A549 (cell line): Measurements from ENCODE around the gene GNG8. TPM values are rescaled to one million over a fixed set of nuclear protein-coding genes. Genes with fewer than 3 reads are reported as not detected.

ENCODE experiments used
- ATAC-seq, 2 experiments: fragments of 200-7000 bp in 1 of 2; fragments of >200 bp in 1 of 2; cut with Nextera tagmentation in 1 of 2; cut with Tn5 transposase in 1 of 2; 3 replicates each; pipeline versions ENCODE4 v1.8.0 to v1.9.1; 2018 to 2020; ENCODE audit warnings: mild to moderate bottlenecking in 1 of 2, moderate library complexity in 1 of 2
- CTCF ChIA-PET: fragments of 300-600 bp; sonication (Branson Sonifier 250); formaldehyde crosslinking; extraction: SDS; loops from one replicate; lab custom pipeline; 2021; ENCODE audit warnings: antibody characterized with exemption, inconsistent platforms; lab: Yijun Ruan, JAX
- POLR2A ChIA-PET: fragments of 350-600 bp; formaldehyde crosslinking; extraction: SDS; loops from one replicate; lab custom pipeline; 2021; ENCODE audit warnings: antibody characterized with exemption, inconsistent platforms; lab: Yijun Ruan, JAX
- DNase-seq, 2 experiments: peaks; one replicate each; pipeline versions ENCODE4 v3.0.0 to v3.0.0-alpha.2; 2011 to 2016; ENCODE audit warnings: low read depth in 1 of 2, low spot score in 1 of 2
- FAIRE-seq: peaks from 2 replicates; lab custom pipeline; 2011; peaks lifted over from hg19 to GRCh38; lab: Jason Lieb, UNC
- H3K27ac ChIP-seq, 2 experiments: fragments of >200 bp; sonication (Bioruptor Twin); formaldehyde crosslinking; 3 replicates each; pipeline ENCODE4 v1.5.1; 2016 to 2017
- H3K4me1 ChIP-seq: fragments of >200 bp; sonication (Bioruptor Twin); formaldehyde crosslinking; 3 replicates; pipeline ENCODE4 v1.6.1; 2016
- H3K4me2 ChIP-seq: fragments of >200 bp; sonication (Bioruptor Twin); formaldehyde crosslinking; 3 replicates; pipeline ENCODE4 v1.6.1; 2016
- H3K4me3 ChIP-seq: fragments of >200 bp; sonication (Bioruptor Twin); formaldehyde crosslinking; 3 replicates; pipeline ENCODE4 v1.5.1; 2016
- H3K9me3 ChIP-seq: fragments of >200 bp; sonication (Bioruptor Twin); formaldehyde crosslinking; 3 replicates; pipeline ENCODE4 v1.6.1; 2016
- ATOH8 ChIP-seq: fragments of 250-450 bp; sonication (Bioruptor Pico); IDR thresholded peaks from 2 replicates; pipeline ENCODE4 v1.5.0; 2020; ENCODE audit warnings: low read depth, mild to moderate bottlenecking, moderate library complexity
- BCL3 ChIP-seq: fragments of >200 bp; sonication (Bioruptor Twin); formaldehyde crosslinking; IDR thresholded peaks from 3 replicates; pipeline ENCODE4 v1.6.1; 2016
- BHLHE40 ChIP-seq: IDR thresholded peaks from 2 replicates; pipeline ENCODE4 v1.6.1; 2012; ENCODE audit warnings: low read depth, low read length, inconsistent platforms
- CBX8 ChIP-seq: fragments of 200-600 bp; sonication (generic); IDR thresholded peaks from 2 replicates; pipeline ENCODE4 v1.6.1; 2016
- CTCF ChIP-seq: fragments of >200 bp; sonication (Bioruptor Twin); formaldehyde crosslinking; IDR thresholded peaks from 3 replicates; pipeline ENCODE4 v1.5.1; 2016
- EHMT2 ChIP-seq: fragments of 200-600 bp; sonication (generic); IDR thresholded peaks from 2 replicates; pipeline ENCODE4 v1.6.1; 2016; ENCODE audit warnings: antibody characterized with exemption, low read depth, mild to moderate bottlenecking, moderate library complexity
- FOSB ChIP-seq: fragments of 250-450 bp; sonication (Bioruptor Pico); IDR thresholded peaks from 2 replicates; pipeline ENCODE4 v1.5.0; 2020; ENCODE audit warnings: mild to moderate bottlenecking, moderate library complexity
- HDAC2 ChIP-seq: fragments of 200-600 bp; sonication (generic); IDR thresholded peaks from 2 replicates; pipeline ENCODE4 v1.6.1; 2016
- HES2 ChIP-seq: fragments of >200 bp; sonication (Bioruptor Twin); formaldehyde crosslinking; IDR thresholded peaks from 2 replicates; pipeline ENCODE4 v1.6.1; 2016
- HEYL ChIP-seq: fragments of 250-450 bp; sonication (Bioruptor Pico); IDR thresholded peaks from 2 replicates; pipeline ENCODE4 v1.8.0; 2021; ENCODE audit warnings: mild to moderate bottlenecking, moderate library complexity
- JUN ChIP-seq, 2 experiments: fragments of >200 bp; sonication (Bioruptor Twin); formaldehyde crosslinking; IDR thresholded peaks; 2 replicates in 1 of 2; 3 replicates in 1 of 2; pipeline ENCODE4 v1.6.1; 2016 to 2017
- MAX ChIP-seq: IDR thresholded peaks from 2 replicates; pipeline ENCODE4 v1.6.1; 2012
- NPAS2 ChIP-seq: fragments of 250-450 bp; sonication (Bioruptor Pico); IDR thresholded peaks from 2 replicates; pipeline ENCODE4 v1.8.0; 2022; ENCODE audit warnings: mild to moderate bottlenecking, moderate library complexity, borderline replicate concordance
- POLR2AphosphoS2 ChIP-seq: conservative IDR thresholded peaks from 2 replicates; pipeline ENCODE4 v1.6.1; 2012; ENCODE audit warnings: low read length, improper control_type of control experiment, inconsistent platforms
- RAD21 ChIP-seq, 2 experiments: fragments of >200 bp in 1 of 2; sonication (Bioruptor Twin) in 1 of 2; formaldehyde crosslinking in 1 of 2; IDR thresholded peaks in 1 of 2; conservative IDR thresholded peaks in 1 of 2; 2 replicates in 1 of 2; 3 replicates in 1 of 2; pipeline ENCODE4 v1.6.1; 2012 to 2018; ENCODE audit warnings: inconsistent platforms in 1 of 2
- RARB ChIP-seq: fragments of 250-450 bp; sonication (Bioruptor Pico); IDR thresholded peaks from 2 replicates; pipeline ENCODE4 v1.8.0; 2021; ENCODE audit warnings: mild to moderate bottlenecking, moderate library complexity
- RCOR1 ChIP-seq: fragments of 150-350 bp; IDR thresholded peaks from 2 replicates; pipeline ENCODE4 v1.6.1; 2014; ENCODE audit warnings: antibody characterized with exemption, low read length, low read depth
- REST ChIP-seq: fragments of 200-600 bp; sonication (generic); IDR thresholded peaks from 2 replicates; pipeline ENCODE4 v1.6.1; 2016; ENCODE audit warnings: antibody characterized with exemption, mild to moderate bottlenecking, moderate library complexity
- RFX5 ChIP-seq: fragments of 450-650 bp; IDR thresholded peaks from 2 replicates; pipeline ENCODE4 v1.7.1; 2014; ENCODE audit warnings: antibody characterized with exemption, mild to moderate bottlenecking, moderate library complexity
- SMC3 ChIP-seq: fragments of >200 bp; sonication (Bioruptor Twin); formaldehyde crosslinking; IDR thresholded peaks from 3 replicates; pipeline ENCODE4 v1.6.1; 2018; ENCODE audit warnings: inconsistent platforms
- SREBF2 ChIP-seq: fragments of 450-650 bp; IDR thresholded peaks from 2 replicates; pipeline ENCODE4 v1.6.1; 2014; ENCODE audit warnings: mild to moderate bottlenecking, moderate library complexity
- USF2 ChIP-seq: fragments of 450-650 bp; IDR thresholded peaks from 2 replicates; pipeline ENCODE4 v1.6.1; 2014; ENCODE audit warnings: antibody characterized with exemption
- WGBS: methylation state at CpG from one replicate; pipeline ENCODE4 v1.1.6; 2017; ENCODE audit errors: missing lambda C conversion rate; 5-methylcytosine and 5-hydroxymethylcytosine counted together
- polyA plus RNA-seq, 4 experiments: library from polyadenylated mRNA; depleted of rRNA in 3 of 4; stranded (reverse); fragments of >200 nt; fragmentation: RNase III in 1 of 4; extraction: RNeasy Plus Mini Kit Qiagen cat#74134 plus additional on column Dnase treatment in 1 of 4; gene quantifications; 2 replicates in 3 of 4; 3 replicates in 1 of 4; pipeline ENCODE4 v1.2.3, GENCODE V29; 2011 to 2017

Gene GNG8
- polyA plus RNA-seq, 2 of the 4 experiments (the other 2 are of a cell fraction), result not detected

GRCh38 chr19:46616631-46617322, 19.2 kb downstream of the GNG8 start:
- Histone ChIP-seq H3K4me3 (no peak overlapping the region), H3K4me2 (no peak overlapping the region), H3K9me3 (no peaks in the 10 kb centered on the region), H3K27ac (no peak overlapping the region), H3K4me1 (0 out of 3 replicates have a peak, but pooled peaks cover 8% of the 10 kb centered on the region)
- FAIRE-seq, result no peak
- ChIA-PET CTCF (interaction anchor here (0.7 to 34.1 kb wide), 27 partner anchors 7 to 306 kb away, joined by 3 to 737 read pairs (median 5); partner anchors contain the start of genes CALM3, DACT3, GNG8 and PTGIR), POLR2A (interaction anchor here (0.5 to 1.5 kb wide), 4 partner anchors 16 to 526 kb away, joined by 3 to 10 read pairs (median 3); partner anchors contain the start of gene CALM3)
- peak; percentile 89 to 91 for ATAC-seq
- DNase-seq, result peak; percentile 77 to 96
- peak; percentile 76 for TF ChIP-seq SMC3
- no peak for TF ChIP-seq EHMT2
- TF ChIP-seq HES2, result no peak
- TF ChIP-seq RAD21 (conservative IDR thresholded peaks at IDR 0.05 in 1 of 2, IDR thresholded peaks at IDR 0.05 in 1 of 2), result peak; percentile 62 to 69
- TF ChIP-seq USF2, result no peak
- TF ChIP-seq CTCF, result peak; percentile 75
- no peak for TF ChIP-seq POLR2AphosphoS2
- TF ChIP-seq MAX, result 0 out of 2 replicates have a peak, but pooled peaks have one; percentile 22
- 37% methylated on average over 17 of the region's 17 CpGs for WGBS

- WGBS, result 56% methylated on average over 10 of the region's 10 CpGs
- H3K27ac ChIP-seq, result no peak overlapping the region
- 0 out of 3 replicates have a peak, but pooled peaks cover 8% of the 10 kb centered on the region for H3K4me1 ChIP-seq
- no peak for DNase-seq
- H3K9me3 ChIP-seq, result no peaks in the 10 kb centered on the region
- ChIA-PET CTCF (interaction anchor here (0.7 to 34.1 kb wide), 16 partner anchors 8 to 307 kb away, joined by 3 to 737 read pairs (median 5); partner anchors contain the start of genes CALM3, DACT3, GNG8 and PTGIR), POLR2A (no interaction called here)
- H3K4me3 ChIP-seq, result no peak overlapping the region
- no peak for FAIRE-seq
- no peak overlapping the region for H3K4me2 ChIP-seq
- TF ChIP-seq USF2 (no peak), MAX (no peak), RCOR1 (no peak), HEYL (CRISPR knock-in tag) (no peak), RARB (CRISPR knock-in tag) (no peak), SMC3 (no peak), ATOH8 (no peak), BCL3 (no peak), SREBF2 (no peak), FOSB (CRISPR knock-in tag) (no peak), JUN (IDR thresholded peaks at IDR 0.05) (no peak), RFX5 (no peak), NPAS2 (CRISPR knock-in tag) (no peak), BHLHE40 (no peak), RAD21 (conservative IDR thresholded peaks at IDR 0.05 in 1 of 2, IDR thresholded peaks at IDR 0.05 in 1 of 2) (no peak), HDAC2 (no peak), REST (no peak), CBX8 (no peak)
- TF ChIP-seq, all 56 proteins: peak for 0
- ATAC-seq, result no peak
Observed at GRCh38 chr19:46615966-46616365, 20.0 kb downstream of the GNG8 start.
